SK-N-SH treated with all-trans-retinoic acid at 6 μM for 48 hours (cell line): ENCODE results near the gene UAP1L1.

Source experiments
- BACH2 ChIP-seq: fragments of 250-450 bp; sonication (Bioruptor Pico); IDR thresholded peaks from 2 replicates; pipeline ENCODE4 v1.9.0; 2021; ENCODE audit warnings: mild to moderate bottlenecking, borderline replicate concordance
- GLIS3 ChIP-seq: fragments of 250-450 bp; sonication (Bioruptor Pico); IDR thresholded peaks from 2 replicates; pipeline ENCODE4 v1.5.0; 2020; ENCODE audit warnings: mild to moderate bottlenecking, moderate library complexity
- PATZ1 ChIP-seq: fragments of 250-450 bp; sonication (Bioruptor Pico); IDR thresholded peaks from 2 replicates; pipeline ENCODE4 v1.8.0; 2020; ENCODE audit warnings: mild to moderate bottlenecking, moderate library complexity, borderline replicate concordance
- TOX ChIP-seq: fragments of 250-450 bp; sonication (Bioruptor Pico); IDR thresholded peaks from 2 replicates; pipeline ENCODE4 v1.8.0; 2021; ENCODE audit warnings: mild to moderate bottlenecking, moderate library complexity, borderline replicate concordance
- ZFP3 ChIP-seq: fragments of 250-450 bp; sonication (Bioruptor Pico); IDR thresholded peaks from 2 replicates; pipeline ENCODE4 v1.5.0; 2020; ENCODE audit warnings: mild to moderate bottlenecking, moderate library complexity
- ZFP30 ChIP-seq: fragments of 450-650 bp; formaldehyde crosslinking; IDR thresholded peaks from 2 replicates; pipeline ENCODE4 v1.5.0; 2022; ENCODE audit warnings: mild to moderate bottlenecking, moderate library complexity
- ZNF565 ChIP-seq: fragments of 450-650 bp; formaldehyde crosslinking; conservative IDR thresholded peaks from 2 replicates; pipeline ENCODE4 v1.5.0; 2020; ENCODE audit warnings: low read depth, mild to moderate bottlenecking, moderate library complexity

- no peak for TF ChIP-seq ZFP3 (CRISPR knock-in tag)
- TF ChIP-seq BACH2 (CRISPR knock-in tag): no peak
- no peak for TF ChIP-seq ZFP30 (CRISPR knock-in tag)
- TF ChIP-seq ZNF565 (CRISPR knock-in tag): no peak
- TF ChIP-seq TOX: no peak
- no peak for TF ChIP-seq PATZ1 (CRISPR knock-in tag)
- TF ChIP-seq GLIS3 (CRISPR knock-in tag): no peak
Observed at GRCh38 chr9:137077010-137077747, at the start of gene UAP1L1.
